Tibial artery (tissue), 4 donors: ENCODE measurements around the gene RREB1.

Experiments used
- DNase-seq, 2 donors: peaks; one replicate each; pipeline ENCODE4 v3.0.0-alpha.2; 2019
- H3K27ac ChIP-seq, 2 donors: fragments of 200-600 bp; sonication (generic) in 1 of 2; 1 replicate in 1 of 2; 2 replicates in 1 of 2; pipeline ENCODE4 v1.5.1; 2018 to 2019; ENCODE audit warnings: mild to moderate bottlenecking in 1 of 2
- H3K27me3 ChIP-seq, 2 donors: fragments of 200-600 bp; sonication (generic) in 1 of 2; one replicate each; pipeline versions ENCODE4 v1.5.1 to v1.6.0; 2016 to 2019
- H3K36me3 ChIP-seq, 3 donors: fragments of 200-600 bp; sonication (generic) in 2 of 3; one replicate each; pipeline ENCODE4 v1.5.1; 2016 to 2019; ENCODE audit warnings: mild to moderate bottlenecking in 2 of 3
- H3K4me1 ChIP-seq, 4 donors: fragments of 200-600 bp; sonication (generic) in 2 of 4; 1 replicate in 3 of 4; 2 replicates in 1 of 4; pipeline ENCODE4 v1.5.1; 2016 to 2019
- H3K4me3 ChIP-seq, 2 donors: fragments of 200-600 bp; sonication (generic) in 1 of 2; 1 replicate in 1 of 2; 2 replicates in 1 of 2; pipeline ENCODE4 v1.5.1; 2018 to 2019; ENCODE audit warnings: mild to moderate bottlenecking in 2 of 2
- H3K9me3 ChIP-seq, 3 donors: fragments of 200-600 bp; sonication (generic) in 1 of 3; one replicate each; pipeline ENCODE4 v1.5.1; 2016 to 2019
- intact Hi-C: fragments of 100-400 bp; cut with DNase I; formaldehyde crosslinking; loops from one replicate; pipeline ENCODE4 v1.15.0; 2023; ENCODE audit warnings: low total_unique reads
- TF ChIP-seq, protein P1 (sequence below), 2 experiments: fragments of 200-600 bp in 1 of 2; fragments of 450-650 bp in 1 of 2; IDR thresholded peaks; one replicate each; pipeline ENCODE4 v1.5.1; 2017 to 2019; ENCODE audit warnings: antibody characterized with exemption in 2 of 2, mild to moderate bottlenecking in 1 of 2, moderate library complexity in 1 of 2

The RREB1 gene

GRCh38 chr6:7124114-7124513 lies 16.4 kb downstream of the RREB1 start:
- H3K27ac ChIP-seq: no peak overlapping the region
- intact Hi-C loops: no loop called here

DNA sequence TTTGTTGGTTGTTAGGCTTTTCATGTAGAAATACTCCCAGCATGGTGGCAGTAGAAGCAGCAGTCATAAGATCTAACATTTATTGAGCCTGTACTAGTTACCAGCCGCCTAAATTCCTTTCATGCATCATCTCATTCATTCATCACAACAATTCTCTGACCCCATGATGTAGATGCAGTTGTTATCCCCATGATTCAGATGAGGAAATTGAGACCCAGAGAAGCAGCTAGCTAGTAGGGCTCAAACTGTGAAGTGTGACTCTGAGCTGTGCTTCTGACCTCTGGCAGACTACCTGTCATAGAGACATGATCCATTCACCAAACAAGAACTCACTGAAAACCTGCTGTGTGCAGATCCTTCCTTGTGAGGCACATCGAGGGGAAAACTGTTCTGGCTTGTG lies 16.9 kb downstream of the RREB1 start:
- Histone ChIP-seq H3K27ac (no peak overlapping the region), H3K4me3 (no peak overlapping the region), H3K4me1 (peaks cover 0 to 27% (median 15%) of the 10 kb centered on the region in 4 donors), H3K36me3 (no peaks in the 10 kb centered on the region), H3K9me3 (no peaks in the 10 kb centered on the region), H3K27me3 (no peaks in the 10 kb centered on the region)
- DNase-seq: no peak
- intact Hi-C loops: no loop called here
- TF ChIP-seq, protein P1, sequence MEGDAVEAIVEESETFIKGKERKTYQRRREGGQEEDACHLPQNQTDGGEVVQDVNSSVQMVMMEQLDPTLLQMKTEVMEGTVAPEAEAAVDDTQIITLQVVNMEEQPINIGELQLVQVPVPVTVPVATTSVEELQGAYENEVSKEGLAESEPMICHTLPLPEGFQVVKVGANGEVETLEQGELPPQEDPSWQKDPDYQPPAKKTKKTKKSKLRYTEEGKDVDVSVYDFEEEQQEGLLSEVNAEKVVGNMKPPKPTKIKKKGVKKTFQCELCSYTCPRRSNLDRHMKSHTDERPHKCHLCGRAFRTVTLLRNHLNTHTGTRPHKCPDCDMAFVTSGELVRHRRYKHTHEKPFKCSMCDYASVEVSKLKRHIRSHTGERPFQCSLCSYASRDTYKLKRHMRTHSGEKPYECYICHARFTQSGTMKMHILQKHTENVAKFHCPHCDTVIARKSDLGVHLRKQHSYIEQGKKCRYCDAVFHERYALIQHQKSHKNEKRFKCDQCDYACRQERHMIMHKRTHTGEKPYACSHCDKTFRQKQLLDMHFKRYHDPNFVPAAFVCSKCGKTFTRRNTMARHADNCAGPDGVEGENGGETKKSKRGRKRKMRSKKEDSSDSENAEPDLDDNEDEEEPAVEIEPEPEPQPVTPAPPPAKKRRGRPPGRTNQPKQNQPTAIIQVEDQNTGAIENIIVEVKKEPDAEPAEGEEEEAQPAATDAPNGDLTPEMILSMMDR (IDR thresholded peaks at IDR 0.05): no peak

More at GRCh38 chr6:7124114-7124513, 16.4 kb downstream of the RREB1 start:
- Histone ChIP-seq H3K27me3 (no peaks in the 10 kb centered on the region), H3K4me1 (peaks cover 0 to 24% (median 12%) of the 10 kb centered on the region in 4 donors), H3K36me3 (no peaks in the 10 kb centered on the region), H3K9me3 (no peaks in the 10 kb centered on the region), H3K4me3 (no peak overlapping the region)
- DNase-seq: no peak
- TF ChIP-seq, protein P1 (IDR thresholded peaks at IDR 0.05): no peak

GRCh38 chr6:7125290-7125689 lies 17.5 kb downstream of the RREB1 start:
- H3K36me3 ChIP-seq: no peaks in the 10 kb centered on the region
- intact Hi-C loops: no loop called here
- H3K27me3 ChIP-seq: no peaks in the 10 kb centered on the region
- no peak overlapping the region for H3K4me3 ChIP-seq
- no peaks in the 10 kb centered on the region for H3K9me3 ChIP-seq
- peaks cover 0 to 27% (median 18%) of the 10 kb centered on the region in 4 donors for H3K4me1 ChIP-seq
- DNase-seq: no peak
- TF ChIP-seq, protein P1 (IDR thresholded peaks at IDR 0.05): no peak
- H3K27ac ChIP-seq: no peak overlapping the region

DNA sequence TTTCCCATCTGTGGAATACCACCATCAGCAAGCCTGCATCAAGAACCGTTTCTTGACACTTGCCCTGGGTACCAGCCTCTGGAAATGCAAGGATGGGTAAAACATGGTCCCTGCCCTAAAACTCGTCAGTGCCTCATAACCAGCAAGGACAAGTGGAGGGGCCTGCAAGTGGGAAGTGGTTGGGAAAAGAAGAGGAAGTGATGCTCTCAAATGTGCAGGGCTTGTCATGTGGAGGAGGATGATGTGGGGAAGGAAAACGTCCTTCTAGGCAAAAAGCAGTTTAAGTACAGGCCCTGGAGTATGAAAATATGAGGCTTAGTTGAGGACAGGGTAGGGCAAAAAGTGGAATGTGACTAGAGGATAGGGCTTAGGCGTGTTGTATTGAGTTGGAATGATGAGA lies 19.0 kb downstream of the RREB1 start:
- no peaks in the 10 kb centered on the region for H3K36me3 ChIP-seq
- no peaks in the 10 kb centered on the region for H3K9me3 ChIP-seq
- no peak overlapping the region for H3K27ac ChIP-seq
- TF ChIP-seq, protein P1 (IDR thresholded peaks at IDR 0.05): no peak
- H3K4me1 ChIP-seq: peaks cover 0 to 30% (median 18%) of the 10 kb centered on the region in 4 donors
- no peak overlapping the region for H3K4me3 ChIP-seq
- no peak for DNase-seq
- no peaks in the 10 kb centered on the region for H3K27me3 ChIP-seq
- intact Hi-C loops: no loop called here

- no peaks in the 10 kb centered on the region for H3K36me3 ChIP-seq
- H3K9me3 ChIP-seq: no peaks in the 10 kb centered on the region
- no peaks in the 10 kb centered on the region for H3K27me3 ChIP-seq
- intact Hi-C loops: no loop called here
- no peak overlapping the region for H3K4me3 ChIP-seq
- no peak for DNase-seq
- peaks cover 0 to 30% (median 18%) of the 10 kb centered on the region in 4 donors for H3K4me1 ChIP-seq
- TF ChIP-seq, protein P1 (IDR thresholded peaks at IDR 0.05): no peak
- H3K27ac ChIP-seq: no peak overlapping the region
Measured at GRCh38 chr6:7127680-7128079, 19.9 kb downstream of the RREB1 start.

GRCh38 chr6:7129360-7129759 lies 21.6 kb downstream of the RREB1 start:
- Histone ChIP-seq H3K4me1 (peaks cover 0 to 23% (median 12%) of the 10 kb centered on the region in 4 donors), H3K4me3 (no peak overlapping the region), H3K36me3 (no peaks in the 10 kb centered on the region), H3K9me3 (no peaks in the 10 kb centered on the region), H3K27me3 (no peaks in the 10 kb centered on the region), H3K27ac (no peak overlapping the region)
- TF ChIP-seq, protein P1 (IDR thresholded peaks at IDR 0.05): no peak
- intact Hi-C loops: no loop called here
- DNase-seq: no peak
